ENCODE data around the gene NRIP1.

Gene NRIP1

DNA sequence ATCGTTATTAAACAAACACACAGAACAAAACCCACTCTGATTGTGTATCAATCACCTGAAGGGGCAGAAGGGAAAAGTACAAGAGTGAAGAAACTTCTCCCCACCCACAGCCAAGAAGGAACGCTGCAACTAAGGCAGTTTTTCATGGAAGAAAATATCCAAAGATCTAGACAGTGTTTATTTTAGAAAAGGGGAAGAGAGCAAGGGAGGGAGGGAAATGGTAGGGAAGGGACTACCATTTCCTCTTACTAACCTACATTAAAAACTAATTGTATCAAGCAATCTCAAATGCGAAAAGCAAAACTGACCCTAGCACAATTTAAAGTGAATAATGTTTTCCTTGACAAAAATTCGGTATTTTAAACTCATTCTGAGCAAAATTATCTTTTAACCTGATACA is 3.5 kb downstream of the NRIP1 start:
- TF ChIP-seq ZNF274 (IDR thresholded peaks at IDR 0.05; ENCODE audit: low read depth, low read length), result no peak
- H3K4me3 ChIP-seq (ENCODE audit: low read length), result peak overlapping the region; percentile 48

DNA sequence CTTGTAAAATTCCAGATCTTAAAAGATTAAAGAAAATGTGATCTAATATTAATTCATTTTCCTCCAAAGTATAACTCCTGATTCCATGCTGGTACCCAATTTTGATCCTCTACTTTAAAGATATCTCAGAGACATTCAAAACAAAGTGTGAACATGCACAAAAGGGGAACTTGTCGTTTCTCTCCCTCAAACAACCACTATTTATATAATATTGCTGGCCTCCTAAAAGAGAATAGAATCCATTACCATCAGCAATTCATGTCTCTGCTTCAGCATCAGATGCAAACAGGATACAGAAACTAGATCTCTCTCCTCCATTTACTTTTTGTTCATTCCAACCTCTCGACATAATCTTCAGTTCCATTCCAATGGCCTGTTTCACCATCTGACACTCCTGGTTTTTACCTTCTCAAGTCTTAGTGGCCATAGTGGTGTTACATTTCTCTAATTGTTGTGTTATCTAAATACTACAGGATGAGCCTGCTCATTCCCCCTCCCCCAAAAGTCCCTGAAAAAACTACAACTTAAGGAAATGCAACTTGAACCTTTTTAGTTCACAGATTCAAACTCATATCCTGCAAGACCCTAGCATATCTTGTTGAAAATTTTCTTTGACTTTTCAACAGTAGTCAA is 4.1 kb downstream of the NRIP1 start:
- peak overlapping the region; percentile 48 for H3K4me3 ChIP-seq (ENCODE audit: low read length)
- TF ChIP-seq ZNF274 (IDR thresholded peaks at IDR 0.05; ENCODE audit: low read depth, low read length), result no peak

DNA sequence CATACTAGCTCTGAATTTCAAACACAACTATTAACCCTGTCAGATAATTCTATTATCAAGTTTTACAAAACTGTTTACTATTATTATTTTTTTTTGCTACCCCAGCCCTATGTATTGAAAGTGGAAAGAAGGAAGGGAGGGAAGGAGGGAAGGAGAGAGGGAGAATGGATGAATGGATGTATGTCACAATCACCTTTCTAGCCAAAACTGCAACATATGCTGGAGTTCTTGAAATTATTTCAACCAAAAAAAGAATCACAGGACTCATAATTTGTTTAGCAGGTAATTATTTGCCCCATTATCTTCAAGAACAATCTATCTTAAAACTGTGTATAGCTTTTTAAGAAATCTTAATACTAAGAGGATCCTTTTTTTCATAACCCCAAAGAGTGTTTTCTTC is 5.4 kb downstream of the NRIP1 start:
- no peak for TF ChIP-seq ZNF274 (IDR thresholded peaks at IDR 0.05; ENCODE audit: low read depth, low read length)
- H3K4me3 ChIP-seq (ENCODE audit: low read length), result no peak overlapping the region

DNA sequence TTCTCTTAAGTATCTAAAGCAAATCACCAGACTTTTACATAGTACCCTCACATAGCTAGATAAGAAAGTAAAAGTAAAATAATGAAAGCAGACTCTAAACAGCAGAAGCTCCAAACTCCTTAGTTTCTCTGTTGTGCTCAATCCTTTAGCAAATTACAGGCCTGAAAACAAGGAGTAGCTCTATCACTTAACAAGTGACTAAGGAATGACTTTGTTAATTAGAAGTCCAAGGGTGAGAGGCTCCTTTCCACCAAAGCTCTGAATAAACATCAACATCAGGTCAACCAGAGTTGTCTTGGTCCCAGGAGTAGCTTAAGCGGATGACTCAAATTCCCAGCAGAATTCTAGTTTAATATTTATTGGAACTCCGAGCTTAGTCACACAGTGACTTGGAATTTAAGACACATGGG is 5.9 kb downstream of the NRIP1 start:
- peak overlapping the region; percentile 62 for H3K4me3 ChIP-seq (ENCODE audit: low read length)
- TF ChIP-seq ZNF274 (IDR thresholded peaks at IDR 0.05; ENCODE audit: low read depth, low read length), result no peak

DNA sequence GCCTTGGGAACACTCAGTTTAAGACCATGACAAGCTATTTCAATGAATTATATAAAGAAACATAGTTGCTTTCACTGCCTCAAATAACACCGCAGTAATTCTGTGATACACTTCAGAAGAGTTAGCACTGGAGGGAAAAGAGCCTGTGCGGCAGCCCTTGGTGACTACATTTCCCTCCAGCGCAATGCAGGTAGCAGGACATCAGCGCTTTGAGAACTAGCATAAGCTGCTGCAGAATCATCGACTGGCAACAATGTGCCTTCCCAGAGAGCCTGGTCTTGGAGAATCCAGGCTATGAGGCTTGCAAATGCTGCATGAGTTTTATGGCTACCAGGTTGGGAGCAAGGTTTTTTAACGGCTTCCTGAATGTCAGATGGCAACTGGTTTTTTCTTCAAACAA is 7.5 kb downstream of the NRIP1 start:
- TF ChIP-seq ZNF274 (IDR thresholded peaks at IDR 0.05; ENCODE audit: low read depth, low read length), result no peak
- H3K4me3 ChIP-seq (ENCODE audit: low read length), result peak overlapping the region; percentile 48

DNA sequence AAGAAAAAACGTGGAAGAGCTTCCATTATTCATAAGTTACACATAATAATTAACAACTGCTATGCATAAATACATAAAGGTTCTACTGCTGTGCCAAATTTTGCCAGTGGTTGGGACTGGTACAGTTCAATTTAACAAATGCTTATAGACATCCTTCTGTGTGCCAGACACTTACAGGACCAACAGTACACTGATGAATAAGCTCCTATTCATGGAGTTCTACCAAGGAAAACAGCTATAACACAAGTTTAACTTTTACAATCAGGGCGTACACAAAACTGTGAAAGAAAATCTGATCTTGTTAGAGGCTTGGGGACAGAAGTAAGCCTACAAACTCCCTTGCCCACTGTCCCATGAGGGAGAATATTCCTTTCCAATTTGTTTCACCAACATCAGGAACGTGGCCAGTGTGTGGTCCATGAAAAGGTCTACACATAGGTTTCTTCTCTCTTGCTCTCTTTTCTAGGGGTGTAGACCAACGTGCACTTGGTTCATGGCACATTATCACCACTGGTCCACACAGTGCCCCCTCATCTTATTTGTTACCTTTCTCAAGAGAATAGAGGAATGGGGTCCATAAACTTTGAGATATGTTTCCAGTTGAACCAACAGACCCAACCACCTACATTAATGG is 10.1 kb downstream of the NRIP1 start:
- TF ChIP-seq ZNF274 (IDR thresholded peaks at IDR 0.05; ENCODE audit: low read depth, low read length), result no peak

DNA sequence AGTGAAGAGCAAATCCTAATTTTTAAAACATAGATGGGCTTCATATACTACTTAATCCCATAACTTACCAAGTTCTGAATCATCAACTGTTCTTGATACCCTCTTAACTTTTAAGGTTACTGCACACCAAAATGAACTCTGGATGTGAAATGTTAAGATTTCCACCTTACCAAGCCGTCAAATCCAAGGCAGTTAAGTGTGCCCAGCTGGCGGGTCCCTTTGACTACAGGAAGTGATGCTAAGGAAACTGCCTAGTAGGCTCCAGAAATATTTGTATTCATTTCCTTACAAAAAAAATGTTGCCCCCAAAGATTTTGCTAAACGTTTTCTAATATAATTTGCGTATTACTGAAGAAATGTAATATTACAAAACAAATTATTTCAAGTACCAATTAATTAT is 10.7 kb downstream of the NRIP1 start:
- no peak for TF ChIP-seq ZNF274 (IDR thresholded peaks at IDR 0.05; ENCODE audit: low read depth, low read length)
- H3K4me3 ChIP-seq (ENCODE audit: low read length), result peak overlapping the region; percentile 19; the same call in 1 of the 2 replicates

More for the DNA sequence above, 10.1 kb downstream of the NRIP1 start:
- H3K4me3 ChIP-seq (ENCODE audit: low read length), result no peak overlapping the region

DNA sequence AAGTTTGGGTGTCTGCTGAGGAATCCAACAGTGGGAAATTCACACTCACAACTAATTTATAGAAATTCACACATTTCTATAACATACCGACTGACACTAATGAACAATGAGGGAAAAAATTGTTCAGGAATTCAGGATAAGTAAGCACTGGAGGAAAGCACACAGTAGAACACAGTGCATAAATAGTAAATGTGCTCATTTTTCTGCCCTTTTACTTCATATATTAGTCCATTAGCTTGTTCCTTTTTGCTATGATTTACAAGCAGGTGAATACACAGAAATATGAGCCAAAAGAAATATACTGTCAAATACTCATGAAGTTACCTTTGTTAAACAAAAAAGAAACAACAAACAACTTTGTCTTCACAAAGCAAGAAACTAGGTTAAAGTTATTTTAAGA is 11.3 kb downstream of the NRIP1 start:
- TF ChIP-seq ZNF274 (IDR thresholded peaks at IDR 0.05; ENCODE audit: low read depth, low read length), result no peak
- no peak overlapping the region for H3K4me3 ChIP-seq (ENCODE audit: low read length)

DNA sequence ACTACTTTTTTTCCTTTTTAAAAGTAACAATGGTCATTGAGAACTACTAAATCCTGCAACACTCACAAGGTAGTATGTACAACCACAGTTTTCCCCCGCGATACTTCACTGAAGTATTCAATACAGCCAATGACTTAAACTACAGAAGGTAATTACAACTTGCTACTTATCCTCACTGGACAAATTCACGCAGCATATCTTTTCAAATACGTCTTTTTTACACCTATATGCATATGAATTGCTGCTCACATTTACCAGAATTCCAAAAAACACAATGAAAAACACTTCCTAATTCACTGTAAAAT is 12.4 kb downstream of the NRIP1 start:
- no peak for TF ChIP-seq ZNF274 (IDR thresholded peaks at IDR 0.05; ENCODE audit: low read depth, low read length)
- peak overlapping the region; percentile 48; the same call in 1 of the 2 replicates for H3K4me3 ChIP-seq (ENCODE audit: low read length)

DNA sequence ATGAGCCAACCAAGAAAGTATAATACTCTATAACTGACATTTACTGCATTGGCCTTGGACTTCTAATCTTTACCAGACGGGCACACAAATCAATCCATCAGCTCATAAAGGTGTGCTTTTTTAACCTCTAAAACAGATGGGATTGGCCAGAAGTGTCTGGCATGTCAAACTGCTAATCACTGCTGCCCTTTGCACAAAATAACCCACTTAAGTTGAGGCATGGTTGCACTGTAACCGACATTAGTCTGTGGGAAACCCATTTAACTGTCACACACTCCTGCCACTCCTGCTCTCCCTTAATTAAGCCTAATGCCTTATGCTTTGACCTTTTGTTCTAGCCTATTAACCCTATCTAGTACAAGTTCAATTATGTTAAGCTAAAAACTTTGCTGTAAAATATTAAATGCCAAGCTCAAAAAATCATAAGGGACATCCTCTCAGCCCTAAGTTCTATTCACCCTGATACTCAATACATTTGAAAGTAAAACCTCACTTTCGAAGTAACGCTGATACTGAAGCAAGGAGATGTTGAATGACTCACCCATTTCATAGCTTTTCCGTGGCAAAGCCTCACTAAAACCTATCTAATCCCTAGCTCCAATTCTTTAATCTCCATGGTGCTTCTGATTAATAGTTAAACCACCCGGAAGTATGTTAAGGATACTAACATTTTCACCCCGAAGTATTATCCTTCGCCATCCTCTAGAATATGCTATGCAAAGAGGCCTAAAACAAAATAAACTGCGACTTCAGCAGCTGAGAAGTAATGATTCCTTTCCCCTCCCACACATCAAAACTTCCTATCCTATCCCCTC is 12.9 kb downstream of the NRIP1 start:
- no peak for TF ChIP-seq ZNF274 (IDR thresholded peaks at IDR 0.05; ENCODE audit: low read depth, low read length)
- peak overlapping the region; percentile 48 for H3K4me3 ChIP-seq (ENCODE audit: low read length)

DNA sequence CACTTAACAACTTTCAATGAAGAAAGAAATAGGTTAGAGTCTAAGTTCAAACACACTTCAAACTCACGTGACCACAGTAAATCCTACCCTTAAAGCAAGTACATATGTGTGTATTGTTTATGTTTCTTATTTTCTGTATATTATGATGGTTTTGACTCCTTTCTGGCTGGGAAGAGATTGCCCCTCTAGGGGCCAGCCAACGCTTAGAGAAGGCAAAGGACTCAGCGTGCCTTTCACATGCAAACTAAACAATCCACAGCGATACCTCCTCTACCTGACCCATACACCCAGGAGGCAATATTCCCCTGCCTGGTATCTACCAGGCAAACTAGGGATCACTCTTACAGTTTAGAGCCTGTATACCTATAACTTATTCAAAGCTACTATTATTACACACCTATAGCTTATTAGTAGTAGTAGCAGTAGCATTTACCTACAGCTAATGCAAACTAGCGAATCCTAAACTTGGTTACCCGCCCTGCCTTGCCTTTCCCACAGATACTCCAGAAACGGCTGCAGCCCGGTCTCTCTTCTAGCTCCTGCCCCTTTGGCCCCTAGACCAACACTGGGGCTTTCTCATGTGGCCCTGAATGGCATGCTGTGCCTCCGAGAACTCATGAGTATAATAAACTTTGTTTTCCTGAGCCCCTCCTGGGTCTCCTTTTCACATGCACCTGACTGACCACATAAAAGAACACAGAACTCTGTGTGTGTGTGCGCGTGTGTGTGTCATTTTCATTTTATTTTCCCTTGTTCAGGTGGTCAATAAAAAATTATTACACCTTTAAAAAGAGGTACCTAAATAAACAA is 14.0 kb downstream of the NRIP1 start:
- TF ChIP-seq ZNF274 (IDR thresholded peaks at IDR 0.05; ENCODE audit: low read depth, low read length), result no peak
- H3K4me3 ChIP-seq (ENCODE audit: low read length), result peak overlapping the region; percentile 48

DNA sequence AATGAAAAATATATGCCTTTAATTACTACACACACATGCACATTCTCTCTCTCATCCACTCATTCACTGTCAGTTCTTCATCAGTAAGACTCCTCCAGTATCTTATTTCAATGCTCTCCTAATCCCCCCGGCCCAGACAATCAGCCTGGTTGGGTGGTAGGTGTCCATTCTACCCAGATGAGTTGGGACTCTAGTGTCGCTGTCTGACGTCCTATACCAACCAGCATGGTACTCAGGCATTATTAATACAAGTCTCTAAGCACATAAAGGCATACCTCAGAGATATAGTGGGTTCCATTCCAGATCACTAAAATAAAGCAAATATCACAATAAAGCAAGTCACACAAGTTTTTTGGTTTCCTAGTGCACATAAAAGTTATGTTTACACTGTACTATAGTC is 19.8 kb downstream of the NRIP1 start:
- no peak overlapping the region for H3K4me3 ChIP-seq (ENCODE audit: low read length)
- TF ChIP-seq ZNF274 (IDR thresholded peaks at IDR 0.05; ENCODE audit: low read depth, low read length), result no peak

DNA sequence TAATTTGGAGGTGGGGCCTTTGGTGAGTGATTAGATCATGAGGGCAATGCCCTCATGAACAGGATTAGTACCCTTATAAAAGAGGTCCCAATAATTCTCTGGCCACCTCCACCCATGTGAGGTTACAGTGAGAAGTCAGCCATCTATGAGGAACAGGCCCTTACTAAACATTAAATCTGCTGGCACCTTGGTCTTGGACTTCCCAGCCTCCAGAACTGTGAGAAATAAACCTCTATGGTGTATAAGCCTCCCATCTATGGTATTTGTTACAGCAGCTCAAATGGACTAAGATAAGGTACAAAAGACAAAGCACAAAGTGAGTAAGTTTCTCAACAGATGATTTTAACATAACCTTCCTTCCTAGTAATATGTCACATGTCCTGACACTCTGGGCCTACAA is 22.3 kb downstream of the NRIP1 start:
- H3K4me3 ChIP-seq (ENCODE audit: low read length), result no peak overlapping the region
- TF ChIP-seq ZNF274 (IDR thresholded peaks at IDR 0.05; ENCODE audit: low read depth, low read length), result no peak

DNA sequence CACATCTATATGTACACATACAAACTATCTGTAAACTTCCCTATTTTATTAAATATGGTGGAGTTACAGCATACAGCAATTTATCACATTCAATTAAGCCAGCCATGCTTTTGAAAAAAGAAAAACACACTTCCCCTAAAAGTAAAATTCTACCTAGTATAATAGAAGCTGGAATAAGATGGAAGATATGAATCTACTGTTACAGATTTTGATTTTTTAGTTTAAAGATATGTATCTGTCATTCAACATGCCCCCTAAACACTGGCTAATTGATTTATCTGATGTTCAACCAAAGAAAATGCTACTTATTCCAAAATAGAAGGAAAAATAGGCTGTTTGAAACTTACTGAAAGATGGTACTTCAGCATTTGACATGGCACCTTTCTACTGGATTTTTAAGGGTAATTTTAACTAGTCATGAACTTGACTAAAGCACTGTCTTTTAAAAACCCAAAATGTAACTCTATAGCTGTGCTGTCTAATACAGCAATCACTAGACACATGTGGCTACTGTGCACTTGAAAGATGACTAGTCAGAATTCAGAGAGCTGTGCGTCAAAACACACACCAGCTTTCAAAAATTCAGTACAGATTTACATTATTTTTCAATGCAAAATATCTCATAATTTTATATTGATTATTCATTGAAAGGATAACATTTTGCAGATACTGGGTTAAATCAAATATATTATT is 25.0 kb downstream of the NRIP1 start:
- no peak for TF ChIP-seq ZNF274 (IDR thresholded peaks at IDR 0.05; ENCODE audit: low read depth, low read length)
- H3K4me3 ChIP-seq (ENCODE audit: low read length), result no peak overlapping the region
